DOHH2 (cell line): ENCODE data around the gene SCN2A.

ENCODE experiments used
- H3F3A ChIP-seq: fragments of 200-600 bp; sonication (generic), shearing (Covaris generic); 2 replicates; pipeline ENCODE4 v1.6.0; 2016; ENCODE audit warnings: antibody characterized with exemption, mild to moderate bottlenecking; ENCODE audit not compliant: control insufficient read depth, insufficient read depth
- H3K27ac ChIP-seq: fragments of 200-600 bp; sonication (generic); 2 replicates; pipeline ENCODE4 v1.5.1; 2014; ENCODE audit warnings: low read depth, mild to moderate bottlenecking, low read length, moderate library complexity
- H3K27me3 ChIP-seq: fragments of 200-600 bp; sonication (generic); 2 replicates; pipeline ENCODE4 v1.6.1; 2014; ENCODE audit warnings: mild to moderate bottlenecking, low read length, mixed read lengths; ENCODE audit not compliant: control insufficient read depth
- H3K36me3 ChIP-seq: fragments of 200-600 bp; sonication (generic); 2 replicates; pipeline ENCODE4 v1.6.1; 2014; ENCODE audit warnings: mild to moderate bottlenecking, low read length, moderate library complexity, mixed read lengths; ENCODE audit not compliant: control insufficient read depth
- H3K4me1 ChIP-seq: fragments of 200-600 bp; sonication (generic); 2 replicates; pipeline ENCODE4 v1.6.1; 2014; ENCODE audit warnings: mild to moderate bottlenecking, low read length, mixed read lengths; ENCODE audit not compliant: control insufficient read depth
- H3K4me2 ChIP-seq: fragments of 200-600 bp; sonication (generic); 2 replicates; pipeline ENCODE4 v1.6.0; 2014; ENCODE audit warnings: mild to moderate bottlenecking, low read length, moderate library complexity
- H3K4me3 ChIP-seq: fragments of 200-600 bp; sonication (generic); 2 replicates; pipeline ENCODE4 v1.5.1; 2014; ENCODE audit warnings: mild to moderate bottlenecking, low read length, mixed read lengths
- H3K79me2 ChIP-seq: fragments of 200-600 bp; sonication (generic); 2 replicates; pipeline ENCODE4 v1.6.1; 2014; ENCODE audit warnings: mild to moderate bottlenecking, low read length, mixed read lengths; ENCODE audit not compliant: control insufficient read depth
- H3K9me2 ChIP-seq: fragments of 200-600 bp; sonication (generic); replicated peaks from 2 replicates; pipeline ENCODE4 v1.6.1; 2014; ENCODE audit warnings: mild to moderate bottlenecking, low read length, mixed read lengths; ENCODE audit not compliant: control insufficient read depth
- H3K9me3 ChIP-seq: fragments of 200-600 bp; sonication (generic); 2 replicates; pipeline ENCODE4 v1.6.1; 2014; ENCODE audit warnings: antibody characterized with exemption, low read length, mixed read lengths; ENCODE audit not compliant: control insufficient read depth, insufficient read depth
- H4K20me1 ChIP-seq: fragments of 200-600 bp; sonication (generic); 2 replicates; pipeline ENCODE4 v1.6.0; 2014; ENCODE audit warnings: low read depth, mild to moderate bottlenecking, antibody characterized with exemption, low read length, moderate library complexity; ENCODE audit not compliant: control insufficient read depth, insufficient read depth
- EZH2phosphoT487 ChIP-seq: fragments of 200-600 bp; sonication (generic); IDR thresholded peaks from 2 replicates; pipeline ENCODE4 v1.6.1; 2017; ENCODE audit warnings: borderline replicate concordance, mild to moderate bottlenecking, antibody characterized with exemption, low read length, moderate library complexity, mixed read lengths
- TF ChIP-seq, protein P1 (sequence below): fragments of 200-600 bp; sonication (generic); IDR thresholded peaks from one replicate; pipeline ENCODE4 v1.5.1; 2014; ENCODE audit warnings: antibody characterized with exemption, mild to moderate bottlenecking, low read depth, low read length; ENCODE audit not compliant: poor library complexity, severe bottlenecking

The SCN2A gene

GRCh38 chr2:165295643-165296042, 56.4 kb downstream of the SCN2A start:
- Histone ChIP-seq H3K27ac (no peak overlapping the region), H3K79me2 (no peaks in the 10 kb centered on the region), H3K36me3 (no peaks in the 10 kb centered on the region), H3K4me3 (no peak overlapping the region), H3K4me2 (no peak overlapping the region), H3F3A (no peaks in the 10 kb centered on the region), H3K4me1 (no peaks in the 10 kb centered on the region), H4K20me1 (no peaks in the 10 kb centered on the region), H3K9me3 (no peaks in the 10 kb centered on the region), H3K27me3 (peaks cover 4% of the 10 kb centered on the region; the same call in 1 of the 2 replicates), H3K9me2 (no peaks in the 10 kb centered on the region)
- TF ChIP-seq EZH2phosphoT487 = no peak
- TF ChIP-seq, protein P1, sequence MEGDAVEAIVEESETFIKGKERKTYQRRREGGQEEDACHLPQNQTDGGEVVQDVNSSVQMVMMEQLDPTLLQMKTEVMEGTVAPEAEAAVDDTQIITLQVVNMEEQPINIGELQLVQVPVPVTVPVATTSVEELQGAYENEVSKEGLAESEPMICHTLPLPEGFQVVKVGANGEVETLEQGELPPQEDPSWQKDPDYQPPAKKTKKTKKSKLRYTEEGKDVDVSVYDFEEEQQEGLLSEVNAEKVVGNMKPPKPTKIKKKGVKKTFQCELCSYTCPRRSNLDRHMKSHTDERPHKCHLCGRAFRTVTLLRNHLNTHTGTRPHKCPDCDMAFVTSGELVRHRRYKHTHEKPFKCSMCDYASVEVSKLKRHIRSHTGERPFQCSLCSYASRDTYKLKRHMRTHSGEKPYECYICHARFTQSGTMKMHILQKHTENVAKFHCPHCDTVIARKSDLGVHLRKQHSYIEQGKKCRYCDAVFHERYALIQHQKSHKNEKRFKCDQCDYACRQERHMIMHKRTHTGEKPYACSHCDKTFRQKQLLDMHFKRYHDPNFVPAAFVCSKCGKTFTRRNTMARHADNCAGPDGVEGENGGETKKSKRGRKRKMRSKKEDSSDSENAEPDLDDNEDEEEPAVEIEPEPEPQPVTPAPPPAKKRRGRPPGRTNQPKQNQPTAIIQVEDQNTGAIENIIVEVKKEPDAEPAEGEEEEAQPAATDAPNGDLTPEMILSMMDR = no peak

DNA sequence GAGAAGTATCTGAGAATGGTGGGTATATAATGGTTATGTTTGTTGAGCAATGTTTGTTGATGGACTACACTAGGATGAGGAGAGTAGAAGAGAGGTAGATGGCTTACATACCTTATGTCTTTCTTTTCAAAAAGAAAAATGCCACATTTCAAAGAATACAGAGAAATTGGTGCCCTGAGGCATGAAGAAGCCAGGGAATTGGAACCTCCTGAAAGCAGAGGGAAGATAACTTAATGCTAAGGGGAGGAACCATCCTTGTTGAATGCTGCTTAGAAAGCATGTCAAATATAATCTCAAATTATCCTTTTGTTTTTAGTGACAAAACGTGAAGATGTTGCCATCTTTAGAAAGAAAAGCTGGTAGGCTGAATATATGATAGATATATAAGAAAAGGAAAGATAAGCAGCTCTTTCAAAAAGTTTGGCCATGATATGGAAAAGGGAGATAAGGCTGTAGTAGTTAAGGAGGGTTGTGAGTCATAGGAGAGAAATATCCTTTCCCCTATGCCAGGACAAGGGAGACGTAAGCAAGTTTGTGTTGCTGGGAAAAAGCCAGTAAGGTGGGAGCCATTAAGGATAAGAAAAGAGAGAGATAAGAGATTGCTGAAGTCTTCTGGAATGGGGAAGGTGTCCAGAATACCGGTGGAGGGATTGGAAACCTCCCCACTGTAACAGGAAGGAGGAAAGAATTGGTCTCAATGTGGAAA, 66.3 kb downstream of the SCN2A start:
- H3K4me2 ChIP-seq = no peak overlapping the region
- no peaks in the 10 kb centered on the region for H3K4me1 ChIP-seq
- no peaks in the 10 kb centered on the region for H3K9me2 ChIP-seq
- no peaks in the 10 kb centered on the region for H3K36me3 ChIP-seq
- H3K9me3 ChIP-seq = no peaks in the 10 kb centered on the region
- no peak overlapping the region for H3K4me3 ChIP-seq
- H3K27me3 ChIP-seq = peaks cover 8% of the 10 kb centered on the region
- no peaks in the 10 kb centered on the region for H3F3A ChIP-seq
- no peaks in the 10 kb centered on the region for H3K79me2 ChIP-seq
- H3K27ac ChIP-seq = no peak overlapping the region
- no peak for TF ChIP-seq EZH2phosphoT487
- TF ChIP-seq, protein P1 = no peak
- H4K20me1 ChIP-seq = no peaks in the 10 kb centered on the region

GRCh38 chr2:165307317-165307716, 68.1 kb downstream of the SCN2A start:
- no peaks in the 10 kb centered on the region for H3K9me3 ChIP-seq
- H3F3A ChIP-seq = no peaks in the 10 kb centered on the region
- H3K27ac ChIP-seq = no peak overlapping the region
- no peak for TF ChIP-seq EZH2phosphoT487
- TF ChIP-seq, protein P1 = no peak
- H3K36me3 ChIP-seq = no peaks in the 10 kb centered on the region
- H3K79me2 ChIP-seq = no peaks in the 10 kb centered on the region
- H3K9me2 ChIP-seq = no peaks in the 10 kb centered on the region
- H3K27me3 ChIP-seq = peaks cover 5% of the 10 kb centered on the region
- H3K4me1 ChIP-seq = no peaks in the 10 kb centered on the region
- H3K4me3 ChIP-seq = no peak overlapping the region
- no peak overlapping the region for H3K4me2 ChIP-seq
- no peaks in the 10 kb centered on the region for H4K20me1 ChIP-seq
